ENCODE measurements around the gene PPFIBP2.

Gene PPFIBP2

DNA sequence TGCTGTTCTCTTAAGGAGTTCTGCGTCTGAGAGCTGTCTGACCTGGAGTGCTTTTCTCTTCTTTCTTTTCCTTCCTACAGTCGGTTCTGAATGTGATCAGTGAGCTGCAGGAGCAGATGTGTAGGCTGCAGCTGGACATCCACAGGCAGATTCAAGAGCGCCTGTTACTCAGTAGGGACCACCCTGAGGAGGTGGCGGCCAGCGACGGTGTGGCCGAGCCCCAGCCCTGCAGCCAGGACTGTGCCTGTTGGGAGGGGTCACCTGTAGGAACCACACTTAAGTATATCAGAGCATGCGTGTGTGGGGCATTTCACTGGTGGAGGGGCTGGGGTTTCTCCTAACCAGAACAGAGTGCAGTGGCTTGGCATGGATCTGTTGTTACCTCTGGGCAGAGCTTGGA is 103.2 kb downstream of the PPFIBP2 start:
- Histone ChIP-seq H3K4me3 (ENCODE audit: insufficient read length, low read depth) (no peak overlapping the region), H3K4me1 (ENCODE audit: insufficient read depth, insufficient read length) (peaks cover 7% of the 10 kb centered on the region), H3K36me3 (ENCODE audit: insufficient read depth, insufficient read length, low read length) (no peaks in the 10 kb centered on the region), H3K9ac (ENCODE audit: insufficient read length, low read depth) (no peak overlapping the region), H3K9me3 (ENCODE audit: insufficient read depth, low read length) (no peaks in the 10 kb centered on the region), H3K27me3 (ENCODE audit: insufficient read depth, insufficient read length) (no peaks in the 10 kb centered on the region)
- no peak for DNase-seq (ENCODE audit: low read depth, low spot score)
- no peak for TF ChIP-seq SUZ12 (IDR thresholded peaks at IDR 0.05; ENCODE audit: extremely low read depth, insufficient read depth, insufficient read length)
- no peak for TF ChIP-seq ZNF274 (IDR thresholded peaks at IDR 0.05; ENCODE audit: low read depth, low read length)
- no peak for TF ChIP-seq YY1 (IDR thresholded peaks at IDR 0.05; ENCODE audit: insufficient read depth, insufficient read length)

DNA sequence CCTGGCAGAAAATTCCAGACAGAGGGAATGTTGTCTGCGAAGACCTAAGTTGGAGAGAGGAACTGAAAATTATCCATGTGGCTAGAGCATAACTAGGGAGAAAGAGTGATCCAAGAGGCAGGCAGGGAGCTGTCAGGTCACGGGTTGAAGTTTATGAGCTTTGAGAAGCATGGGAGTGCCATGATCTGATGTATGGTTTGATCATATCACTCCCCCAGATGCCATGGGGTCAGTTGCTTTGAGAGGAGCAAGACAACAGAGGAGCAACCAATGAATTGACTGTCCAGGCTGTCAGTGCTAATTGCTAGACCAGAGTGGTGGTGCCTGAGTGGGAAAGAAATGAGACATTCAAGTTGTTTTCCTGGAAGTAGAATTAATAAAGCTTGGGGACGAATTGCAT is 105.5 kb downstream of the PPFIBP2 start:
- TF ChIP-seq SUZ12 (IDR thresholded peaks at IDR 0.05; ENCODE audit: extremely low read depth, insufficient read depth, insufficient read length), result no peak
- no peak for TF ChIP-seq ZNF274 (IDR thresholded peaks at IDR 0.05; ENCODE audit: low read depth, low read length)
- no peak for TF ChIP-seq YY1 (IDR thresholded peaks at IDR 0.05; ENCODE audit: insufficient read depth, insufficient read length)
- H3K36me3 ChIP-seq (ENCODE audit: insufficient read depth, insufficient read length, low read length), result no peaks in the 10 kb centered on the region
- H3K27me3 ChIP-seq (ENCODE audit: insufficient read depth, insufficient read length), result no peaks in the 10 kb centered on the region
- no peak overlapping the region for H3K4me3 ChIP-seq (ENCODE audit: insufficient read length, low read depth)
- no peak for DNase-seq (ENCODE audit: low read depth, low spot score)
- no peaks in the 10 kb centered on the region for H3K9me3 ChIP-seq (ENCODE audit: insufficient read depth, low read length)
- no peak overlapping the region for H3K9ac ChIP-seq (ENCODE audit: insufficient read length, low read depth)
- no peaks in the 10 kb centered on the region for H3K4me1 ChIP-seq (ENCODE audit: insufficient read depth, insufficient read length)

- Histone ChIP-seq H3K27me3 (ENCODE audit: insufficient read depth, insufficient read length) (no peaks in the 10 kb centered on the region), H3K9me3 (ENCODE audit: insufficient read depth, low read length) (no peaks in the 10 kb centered on the region), H3K9ac (ENCODE audit: insufficient read length, low read depth) (no peak overlapping the region), H3K4me1 (ENCODE audit: insufficient read depth, insufficient read length) (no peaks in the 10 kb centered on the region), H3K36me3 (ENCODE audit: insufficient read depth, insufficient read length, low read length) (no peaks in the 10 kb centered on the region), H3K4me3 (ENCODE audit: insufficient read length, low read depth) (no peak overlapping the region)
- no peak for TF ChIP-seq ZNF274 (IDR thresholded peaks at IDR 0.05; ENCODE audit: low read depth, low read length)
- no peak for TF ChIP-seq SUZ12 (IDR thresholded peaks at IDR 0.05; ENCODE audit: extremely low read depth, insufficient read depth, insufficient read length)
- TF ChIP-seq YY1 (IDR thresholded peaks at IDR 0.05; ENCODE audit: insufficient read depth, insufficient read length), result no peak
- DNase-seq (ENCODE audit: low read depth, low spot score), result no peak
Observed at GRCh38 chr11:7621090-7621489, 107.3 kb downstream of the PPFIBP2 start.

GRCh38 chr11:7621554-7621953 is 107.8 kb downstream of the PPFIBP2 start:
- Histone ChIP-seq H3K9ac (ENCODE audit: insufficient read length, low read depth) (no peak overlapping the region), H3K27me3 (ENCODE audit: insufficient read depth, insufficient read length) (no peaks in the 10 kb centered on the region), H3K36me3 (ENCODE audit: insufficient read depth, insufficient read length, low read length) (no peaks in the 10 kb centered on the region), H3K4me3 (ENCODE audit: insufficient read length, low read depth) (no peak overlapping the region), H3K4me1 (ENCODE audit: insufficient read depth, insufficient read length) (no peaks in the 10 kb centered on the region), H3K9me3 (ENCODE audit: insufficient read depth, low read length) (no peaks in the 10 kb centered on the region)
- TF ChIP-seq ZNF274 (IDR thresholded peaks at IDR 0.05; ENCODE audit: low read depth, low read length), result no peak
- TF ChIP-seq YY1 (IDR thresholded peaks at IDR 0.05; ENCODE audit: insufficient read depth, insufficient read length), result no peak
- TF ChIP-seq SUZ12 (IDR thresholded peaks at IDR 0.05; ENCODE audit: extremely low read depth, insufficient read depth, insufficient read length), result no peak
- no peak for DNase-seq (ENCODE audit: low read depth, low spot score)

DNA sequence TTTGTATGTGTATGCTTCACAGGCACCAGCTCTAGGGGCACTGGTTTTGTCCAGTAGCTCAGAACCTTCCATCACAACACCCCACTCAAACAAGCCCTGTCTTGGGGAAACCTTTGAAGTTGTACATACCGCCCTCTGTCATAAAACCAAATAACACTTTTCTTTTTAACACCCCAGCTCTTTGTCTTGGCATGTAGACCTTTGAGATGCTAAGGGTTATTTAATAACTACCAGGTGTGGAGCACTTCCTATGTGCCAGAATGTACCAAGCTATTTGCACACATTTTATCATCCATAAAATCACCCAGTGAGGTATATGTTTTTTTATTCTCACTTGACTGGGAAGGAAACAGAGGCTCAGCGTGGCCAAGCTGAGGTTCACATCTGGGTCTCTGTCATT is 108.9 kb downstream of the PPFIBP2 start:
- H3K4me3 ChIP-seq (ENCODE audit: insufficient read length, low read depth), result no peak overlapping the region
- no peaks in the 10 kb centered on the region for H3K36me3 ChIP-seq (ENCODE audit: insufficient read depth, insufficient read length, low read length)
- no peak for TF ChIP-seq ZNF274 (IDR thresholded peaks at IDR 0.05; ENCODE audit: low read depth, low read length)
- no peak for TF ChIP-seq YY1 (IDR thresholded peaks at IDR 0.05; ENCODE audit: insufficient read depth, insufficient read length)
- no peak for TF ChIP-seq SUZ12 (IDR thresholded peaks at IDR 0.05; ENCODE audit: extremely low read depth, insufficient read depth, insufficient read length)
- H3K9ac ChIP-seq (ENCODE audit: insufficient read length, low read depth), result no peak overlapping the region
- no peak for DNase-seq (ENCODE audit: low read depth, low spot score)
- H3K27me3 ChIP-seq (ENCODE audit: insufficient read depth, insufficient read length), result no peaks in the 10 kb centered on the region
- H3K9me3 ChIP-seq (ENCODE audit: insufficient read depth, low read length), result no peaks in the 10 kb centered on the region
- H3K4me1 ChIP-seq (ENCODE audit: insufficient read depth, insufficient read length), result no peaks in the 10 kb centered on the region

GRCh38 chr11:7628660-7629059 is 114.9 kb downstream of the PPFIBP2 start:
- Histone ChIP-seq H3K36me3 (ENCODE audit: insufficient read depth, insufficient read length, low read length) (peaks cover 10% of the 10 kb centered on the region), H3K9ac (ENCODE audit: insufficient read length, low read depth) (no peak overlapping the region), H3K9me3 (ENCODE audit: insufficient read depth, low read length) (no peaks in the 10 kb centered on the region), H3K27me3 (ENCODE audit: insufficient read depth, insufficient read length) (no peaks in the 10 kb centered on the region), H3K4me1 (ENCODE audit: insufficient read depth, insufficient read length) (no peaks in the 10 kb centered on the region), H3K4me3 (ENCODE audit: insufficient read length, low read depth) (no peak overlapping the region)
- no peak for TF ChIP-seq ZNF274 (IDR thresholded peaks at IDR 0.05; ENCODE audit: low read depth, low read length)
- no peak for TF ChIP-seq YY1 (IDR thresholded peaks at IDR 0.05; ENCODE audit: insufficient read depth, insufficient read length)
- TF ChIP-seq SUZ12 (IDR thresholded peaks at IDR 0.05; ENCODE audit: extremely low read depth, insufficient read depth, insufficient read length), result no peak
- no peak for DNase-seq (ENCODE audit: low read depth, low spot score)

- no peaks in the 10 kb centered on the region for H3K27me3 ChIP-seq (ENCODE audit: insufficient read depth, insufficient read length)
- TF ChIP-seq SUZ12 (IDR thresholded peaks at IDR 0.05; ENCODE audit: extremely low read depth, insufficient read depth, insufficient read length), result no peak
- TF ChIP-seq YY1 (IDR thresholded peaks at IDR 0.05; ENCODE audit: insufficient read depth, insufficient read length), result no peak
- TF ChIP-seq ZNF274 (IDR thresholded peaks at IDR 0.05; ENCODE audit: low read depth, low read length), result no peak
- H3K36me3 ChIP-seq (ENCODE audit: insufficient read depth, insufficient read length, low read length), result peaks cover 12% of the 10 kb centered on the region
- H3K4me1 ChIP-seq (ENCODE audit: insufficient read depth, insufficient read length), result no peaks in the 10 kb centered on the region
- DNase-seq (ENCODE audit: low read depth, low spot score), result no peak
- H3K4me3 ChIP-seq (ENCODE audit: insufficient read length, low read depth), result no peak overlapping the region
- H3K9ac ChIP-seq (ENCODE audit: insufficient read length, low read depth), result no peak overlapping the region
- H3K9me3 ChIP-seq (ENCODE audit: insufficient read depth, low read length), result no peaks in the 10 kb centered on the region
Observed at GRCh38 chr11:7630002-7630401, 116.2 kb downstream of the PPFIBP2 start.

DNA sequence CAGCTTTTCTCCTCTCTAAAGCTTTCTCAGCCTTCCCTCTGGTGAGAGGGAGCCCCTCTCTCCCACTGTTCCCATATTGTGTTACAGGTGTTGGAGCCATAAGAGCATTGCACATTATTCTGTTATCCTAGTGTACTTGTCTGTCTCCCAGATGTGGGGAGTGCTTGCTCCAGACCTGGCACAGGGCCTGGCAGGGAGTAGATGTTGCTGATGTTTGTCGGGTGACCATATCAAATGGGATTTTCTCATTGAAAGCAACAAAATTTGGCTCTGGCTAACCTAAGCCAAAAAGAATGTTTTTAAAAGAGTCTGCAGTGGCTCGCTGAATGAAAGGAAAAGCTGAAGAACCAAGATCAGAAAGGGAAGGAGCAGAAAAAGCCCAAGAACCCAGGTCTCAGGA is 118.4 kb downstream of the PPFIBP2 start:
- no peak for TF ChIP-seq YY1 (IDR thresholded peaks at IDR 0.05; ENCODE audit: insufficient read depth, insufficient read length)
- TF ChIP-seq SUZ12 (IDR thresholded peaks at IDR 0.05; ENCODE audit: extremely low read depth, insufficient read depth, insufficient read length), result no peak
- no peak for TF ChIP-seq ZNF274 (IDR thresholded peaks at IDR 0.05; ENCODE audit: low read depth, low read length)
- H3K9ac ChIP-seq (ENCODE audit: insufficient read length, low read depth), result no peak overlapping the region
- no peak overlapping the region for H3K4me3 ChIP-seq (ENCODE audit: insufficient read length, low read depth)
- peaks cover 14% of the 10 kb centered on the region for H3K36me3 ChIP-seq (ENCODE audit: insufficient read depth, insufficient read length, low read length)
- DNase-seq (ENCODE audit: low read depth, low spot score), result no peak
- no peaks in the 10 kb centered on the region for H3K9me3 ChIP-seq (ENCODE audit: insufficient read depth, low read length)
- no peaks in the 10 kb centered on the region for H3K27me3 ChIP-seq (ENCODE audit: insufficient read depth, insufficient read length)
- H3K4me1 ChIP-seq (ENCODE audit: insufficient read depth, insufficient read length), result no peaks in the 10 kb centered on the region

Measured in NT2/D1 (cell line).